ENCODE results near the gene MED28.
"Not testable (repeated sequence)": the region's sequence is repeated elsewhere in the genome, so short reads cannot be mapped to it uniquely, and the experiment has no call there.

Gene MED28, protein sequence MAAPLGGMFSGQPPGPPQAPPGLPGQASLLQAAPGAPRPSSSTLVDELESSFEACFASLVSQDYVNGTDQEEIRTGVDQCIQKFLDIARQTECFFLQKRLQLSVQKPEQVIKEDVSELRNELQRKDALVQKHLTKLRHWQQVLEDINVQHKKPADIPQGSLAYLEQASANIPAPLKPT

DNA sequence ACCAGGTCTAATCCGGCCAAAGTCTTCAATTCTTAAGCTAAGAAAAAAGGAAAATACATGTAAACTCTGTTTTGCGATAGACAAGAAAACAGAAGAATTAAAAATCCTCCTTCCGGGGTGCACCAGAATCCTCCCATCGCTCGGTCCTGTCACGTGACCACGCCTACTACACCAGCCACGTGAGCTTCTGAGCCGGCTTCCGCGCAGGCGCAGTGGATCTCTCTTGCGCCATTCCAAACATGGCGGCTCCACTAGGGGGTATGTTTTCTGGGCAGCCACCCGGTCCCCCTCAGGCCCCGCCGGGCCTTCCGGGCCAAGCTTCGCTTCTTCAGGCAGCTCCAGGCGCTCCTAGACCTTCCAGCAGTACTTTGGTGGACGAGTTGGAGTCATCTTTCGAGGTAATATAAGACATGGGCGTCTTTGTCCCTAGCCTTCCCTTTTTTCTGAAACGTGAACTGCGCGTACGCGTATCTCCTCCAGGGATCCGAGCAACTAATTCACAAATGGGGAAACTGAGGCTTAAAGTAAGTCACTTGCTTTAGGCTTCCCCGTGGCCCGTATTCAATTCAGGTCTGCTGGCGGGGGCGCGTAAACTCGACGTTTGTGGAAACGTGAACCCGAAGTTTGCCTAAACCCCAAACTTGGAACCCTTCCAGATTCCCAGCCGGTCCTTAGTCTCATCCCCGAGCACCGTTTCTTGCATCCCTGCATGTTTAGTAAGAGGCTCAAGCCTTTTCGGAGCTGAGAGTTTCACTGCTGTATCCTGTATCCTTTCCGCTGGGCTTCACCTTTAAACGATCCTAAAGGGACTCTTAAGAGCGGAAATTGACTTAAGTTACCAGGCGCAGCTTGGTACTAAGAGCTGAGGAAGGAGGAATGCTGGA, at the start of gene MED28:
Gene MED28, plus strand, starts transcription at position 226 of the 884 bp plus-strand sequence. Its CDS starts 14 bp downstream, at position 240.
- DNase-seq (ENCODE audit: low read depth) = peak; percentile 95

DNA sequence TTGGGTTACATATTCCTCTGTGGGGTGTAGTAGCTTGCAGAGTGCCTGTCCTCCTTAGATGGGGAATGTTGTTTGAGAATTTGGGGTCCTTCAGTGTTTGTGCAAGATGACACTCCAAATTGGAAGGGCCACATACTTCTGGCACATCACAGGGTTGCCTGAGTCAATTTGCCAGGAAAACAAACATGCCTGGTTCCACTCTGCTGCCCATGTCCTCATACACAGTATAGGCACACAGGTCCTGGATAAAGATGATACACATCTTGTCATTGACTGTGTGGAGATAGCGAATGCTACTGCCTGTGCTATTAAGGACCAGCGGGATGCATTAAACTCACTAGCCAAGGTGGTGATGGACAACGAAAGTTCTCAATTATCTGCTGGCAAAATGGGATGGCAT, 48.6 kb upstream of the MED28 start:
- no peak for DNase-seq (ENCODE audit: low read depth)

DNA sequence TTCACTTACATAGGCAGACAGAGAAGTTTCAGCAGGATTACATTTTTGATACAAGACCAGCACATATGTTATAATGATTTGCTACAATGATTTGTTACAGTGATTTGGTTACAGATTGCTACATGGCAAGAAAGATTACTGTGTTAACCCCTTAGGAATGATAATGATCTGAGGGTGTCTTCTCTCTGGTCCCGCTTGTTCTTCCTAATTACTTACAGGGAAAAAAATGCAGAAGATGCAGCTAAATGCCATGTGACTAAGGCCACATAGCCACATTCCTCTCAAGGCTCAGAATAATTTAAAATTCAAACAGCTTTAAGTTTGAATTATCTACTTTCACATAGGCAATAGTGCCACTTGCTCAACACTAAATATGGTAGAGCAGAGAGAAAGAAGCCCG, 47.2 kb upstream of the MED28 start:
- DNase-seq (ENCODE audit: low read depth) = no peak

DNA sequence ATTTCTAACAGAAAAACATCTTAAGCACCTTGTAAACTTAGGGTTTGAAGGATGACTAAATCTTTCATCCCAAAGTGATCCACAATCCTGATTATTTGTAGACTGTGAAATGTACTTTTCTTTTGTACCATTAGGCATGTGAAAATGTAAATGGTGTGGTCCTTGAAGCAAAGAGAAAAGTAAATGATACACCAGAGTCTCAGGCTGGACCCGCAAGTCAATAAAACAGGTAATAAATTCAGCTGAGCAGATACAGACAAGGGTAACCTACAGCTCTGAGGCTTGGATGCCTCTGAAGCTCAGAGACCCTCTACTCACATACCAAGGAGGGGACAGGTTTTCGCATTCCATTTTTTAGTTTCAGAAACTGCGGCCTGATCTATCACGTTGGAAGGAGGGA, 40.2 kb upstream of the MED28 start:
- no peak for DNase-seq (ENCODE audit: low read depth)

DNA sequence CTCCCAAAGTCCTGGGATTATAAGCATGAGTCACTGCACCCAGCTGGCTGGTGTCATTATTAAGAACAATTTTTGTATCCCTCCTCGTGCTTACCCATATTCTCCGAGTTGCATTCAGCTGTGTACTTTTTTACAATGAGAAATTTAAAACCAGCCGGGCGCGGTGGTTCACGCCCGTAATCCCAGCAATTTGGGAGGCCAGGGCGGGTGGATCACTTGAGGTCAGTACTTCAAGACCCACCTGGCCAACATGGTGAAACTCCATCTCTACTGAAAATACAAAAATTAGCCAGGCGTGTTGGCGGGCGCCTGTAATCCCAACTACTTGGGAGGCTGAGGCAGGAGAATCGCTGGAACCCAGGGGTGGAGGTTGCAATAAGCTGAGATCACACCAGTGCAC, 39.3 kb upstream of the MED28 start:
- DNase-seq (ENCODE audit: low read depth) = not testable (repeated sequence)

DNA sequence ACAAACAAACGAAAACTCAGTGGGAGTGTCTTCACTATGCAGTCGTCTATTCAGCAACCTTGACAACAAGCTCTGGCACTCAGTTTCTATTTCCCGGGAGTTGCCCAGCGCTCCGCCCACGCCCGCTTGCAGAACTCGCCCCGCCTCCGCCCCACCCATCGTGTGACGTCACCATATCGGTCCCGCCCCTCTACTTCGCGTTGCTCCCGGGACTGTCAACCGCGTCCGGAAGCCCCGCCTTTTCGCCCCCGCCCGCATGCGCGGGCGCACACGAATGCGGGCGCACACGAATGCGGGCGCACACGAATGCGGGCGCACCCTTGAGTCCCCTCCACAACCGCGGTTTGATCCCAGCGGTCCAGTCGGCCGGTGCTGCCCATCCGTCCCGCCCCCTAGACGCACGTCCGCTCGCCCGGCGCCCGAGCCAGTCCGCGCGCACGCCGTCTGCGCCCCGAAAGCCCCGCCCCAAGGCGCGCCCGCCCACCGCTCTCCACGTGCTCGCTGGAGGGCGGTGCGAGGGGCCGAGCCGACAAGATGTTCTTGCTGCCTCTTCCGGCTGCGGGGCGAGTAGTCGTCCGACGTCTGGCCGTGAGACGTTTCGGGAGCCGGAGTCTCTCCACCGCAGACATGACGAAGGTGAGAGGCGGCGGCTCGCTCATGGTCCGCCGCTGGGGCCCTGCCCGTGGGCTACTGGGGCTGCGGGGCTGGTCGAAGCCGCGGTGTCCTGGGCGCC, 37.3 kb upstream of the MED28 start, which contains the start of gene LAP3:
Gene LAP3, plus strand, starts transcription at position 267 of the 733 bp plus-strand sequence. Its CDS starts 268 bp downstream, at position 535.
- DNase-seq (ENCODE audit: low read depth) = peak; percentile 94

DNA sequence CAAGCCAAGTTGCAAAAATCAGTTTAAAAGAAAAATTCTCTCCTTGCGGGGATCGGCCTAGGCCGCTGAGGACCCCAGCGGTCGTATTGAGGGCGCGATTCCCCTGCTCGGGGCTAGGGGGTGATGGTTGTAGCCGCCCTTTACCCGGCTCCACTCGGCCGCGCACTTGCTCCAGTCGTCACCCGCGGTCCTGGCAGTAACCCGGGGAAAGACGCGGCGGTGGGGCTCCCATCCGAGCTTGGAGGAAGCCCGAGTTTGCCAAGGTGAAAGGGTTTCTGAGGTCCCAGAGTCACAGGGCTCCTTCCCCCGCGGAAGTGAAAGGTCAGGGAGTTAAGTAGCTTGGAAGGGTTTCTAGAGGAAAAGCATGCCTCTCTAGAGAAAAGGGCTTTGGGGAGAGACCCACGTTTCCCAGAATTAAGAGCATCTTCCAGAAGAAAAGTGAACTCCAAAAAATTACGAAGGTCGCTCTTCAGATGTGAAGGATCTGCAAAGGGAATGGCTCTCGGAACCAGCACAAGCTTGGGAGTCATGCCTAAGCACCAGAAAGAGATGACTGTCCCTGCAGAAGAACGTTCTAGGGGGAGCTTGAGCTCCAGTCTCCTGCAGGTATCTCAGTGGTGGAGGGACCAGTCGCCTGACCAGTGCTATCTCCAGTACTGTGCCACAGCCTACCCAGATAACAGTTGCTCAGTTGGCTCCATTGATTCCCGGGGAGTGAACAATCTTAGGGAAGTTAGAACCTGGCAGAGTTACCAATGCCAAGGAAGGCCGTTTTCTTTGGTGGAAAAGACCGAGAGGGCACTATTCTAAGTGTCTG, 36.6 kb upstream of the MED28 start:
- no peak for DNase-seq (ENCODE audit: low read depth)

DNA sequence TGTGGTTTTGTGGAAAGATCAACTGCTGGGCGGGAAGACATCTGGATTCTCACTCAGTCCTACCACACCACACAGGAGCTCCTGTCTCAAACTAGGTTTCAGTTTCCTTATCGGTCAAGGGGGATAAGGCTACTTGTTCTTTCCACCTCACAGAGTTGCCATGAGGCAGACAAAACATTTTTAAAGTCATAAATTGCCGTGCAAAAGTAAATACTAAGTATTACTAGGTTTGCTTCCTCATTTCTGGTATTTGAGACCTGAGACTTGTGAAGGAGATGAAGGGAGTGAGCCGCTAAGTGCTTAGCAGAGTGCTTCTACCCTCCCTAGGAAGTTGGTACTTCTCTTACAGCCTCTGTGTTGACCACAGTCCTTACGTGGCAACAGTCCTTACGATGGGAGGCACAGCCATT, 36.0 kb upstream of the MED28 start:
- no peak for DNase-seq (ENCODE audit: low read depth)

DNA sequence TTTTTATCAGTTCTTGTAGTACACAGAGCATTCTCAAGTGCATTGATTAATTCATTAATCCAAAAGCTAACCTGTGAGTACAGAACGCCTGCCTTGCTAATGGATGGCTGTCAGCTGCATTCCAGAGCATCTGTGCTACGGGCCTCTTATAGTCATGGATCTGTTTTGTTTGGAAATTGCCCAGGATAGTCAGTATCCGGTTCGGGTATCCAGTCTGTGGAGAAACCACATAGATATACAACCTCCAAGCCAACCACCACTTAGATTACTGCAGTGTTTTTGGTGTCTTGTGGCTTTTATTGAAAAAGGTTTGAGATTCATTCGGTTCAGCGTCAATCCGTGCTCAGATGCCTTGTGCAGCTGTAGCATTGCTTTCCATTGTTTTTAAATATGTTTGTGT, 33.5 kb upstream of the MED28 start:
- DNase-seq (ENCODE audit: low read depth) = no peak

DNA sequence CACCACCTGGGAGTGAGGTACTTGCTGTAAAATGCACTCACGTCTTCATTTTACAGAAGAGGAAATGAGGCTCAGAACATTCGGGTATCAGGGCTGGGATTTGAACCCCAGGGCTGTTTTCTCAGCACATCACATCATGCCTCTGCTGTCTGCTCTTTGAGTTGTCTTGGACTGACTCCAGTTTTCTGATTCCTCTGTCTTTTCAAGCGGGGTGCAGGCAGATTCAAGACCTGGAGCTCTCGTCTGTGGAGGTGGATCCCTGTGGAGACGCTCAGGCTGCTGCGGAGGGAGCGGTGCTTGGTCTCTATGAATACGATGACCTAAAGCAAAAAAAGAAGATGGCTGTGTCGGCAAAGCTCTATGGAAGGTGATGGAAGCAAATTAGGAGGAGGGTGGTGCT, 31.2 kb upstream of the MED28 start:
- no peak for DNase-seq (ENCODE audit: low read depth)

DNA sequence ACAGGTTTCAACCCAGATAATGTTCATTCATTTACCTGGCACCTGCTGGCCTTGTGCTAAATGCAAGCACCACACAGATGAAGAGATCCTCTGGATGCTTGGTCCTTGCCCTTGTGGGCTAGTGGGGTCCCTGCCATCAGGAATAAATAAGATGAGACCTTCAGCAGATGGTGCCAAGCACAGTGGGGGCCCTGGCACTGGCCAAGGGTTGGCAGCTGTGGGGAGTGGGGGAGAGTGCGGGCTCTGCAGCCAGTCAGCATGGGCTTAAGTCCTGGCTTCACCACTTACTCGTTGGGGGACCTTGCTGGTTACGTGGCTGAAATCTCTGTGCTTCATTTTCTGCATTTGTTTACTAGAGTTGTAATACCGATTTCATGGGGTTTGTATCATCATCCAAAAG, 30.5 kb upstream of the MED28 start:
- no peak for DNase-seq (ENCODE audit: low read depth)

DNA sequence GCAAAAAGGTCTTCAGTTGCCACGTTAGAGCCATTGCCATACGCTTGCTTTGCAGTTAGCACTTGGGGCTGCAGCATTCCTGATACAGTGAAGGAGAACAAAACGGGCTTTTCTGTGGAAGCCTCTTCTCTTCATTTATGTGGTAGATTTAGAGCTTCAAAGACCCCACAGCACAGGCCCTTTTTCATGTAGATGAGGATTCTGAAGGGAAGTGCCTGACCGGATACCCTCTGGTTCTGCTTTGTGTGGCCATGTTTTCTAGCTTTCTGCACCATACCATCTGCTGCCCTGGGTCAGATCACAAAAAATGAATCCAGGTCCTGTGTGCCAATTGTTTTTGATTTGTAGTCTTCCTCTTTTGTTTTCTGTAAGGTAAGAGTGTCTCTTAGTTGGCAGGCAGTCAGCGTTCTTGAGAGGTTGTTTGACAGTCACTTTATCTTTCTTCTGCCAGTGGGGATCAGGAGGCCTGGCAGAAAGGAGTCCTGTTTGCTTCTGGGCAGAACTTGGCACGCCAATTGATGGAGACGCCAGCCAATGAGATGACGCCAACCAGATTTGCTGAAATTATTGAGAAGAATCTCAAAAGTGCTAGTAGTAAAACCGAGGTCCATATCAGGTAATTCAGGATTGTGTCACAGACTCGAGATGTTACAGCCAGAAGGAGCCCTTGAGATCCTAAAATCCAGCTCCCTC, 29.8 kb upstream of the MED28 start:
- no peak for DNase-seq (ENCODE audit: low read depth)

DNA sequence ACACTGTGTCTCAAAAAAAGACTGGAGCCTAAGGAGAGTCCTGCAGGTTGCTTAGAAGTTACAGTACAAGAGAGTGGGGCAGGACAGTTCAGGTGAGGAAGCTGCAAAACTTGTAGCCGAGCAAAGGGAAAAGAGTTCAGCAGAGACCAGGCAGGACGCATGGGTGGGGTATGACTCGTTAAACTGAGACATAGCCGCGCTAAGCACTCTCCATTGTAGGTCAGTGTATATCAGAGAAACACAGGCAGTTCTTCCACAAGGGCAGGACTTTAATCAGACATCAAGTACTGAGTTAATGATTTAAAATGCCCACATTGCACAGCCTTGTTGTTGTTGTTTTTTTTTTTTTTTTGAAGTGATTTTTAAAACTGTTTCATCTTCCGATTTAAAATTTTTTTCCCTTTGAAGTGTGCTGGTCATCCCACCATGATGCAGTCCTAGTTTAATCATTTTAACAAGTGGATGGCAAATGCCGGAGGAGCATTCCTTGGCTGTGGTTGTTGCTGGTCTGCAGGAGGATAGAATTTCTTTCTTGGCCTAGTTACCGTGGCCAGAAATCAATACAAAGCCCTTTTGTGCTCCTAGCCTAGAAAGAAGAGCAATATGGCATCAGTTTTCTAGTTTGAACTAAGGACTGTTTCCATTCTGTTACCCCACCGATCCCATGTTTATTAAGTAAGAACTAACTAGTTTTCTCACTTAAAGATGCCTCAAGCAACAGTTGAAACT, 27.2 kb upstream of the MED28 start:
- no peak for DNase-seq (ENCODE audit: low read depth)

DNA sequence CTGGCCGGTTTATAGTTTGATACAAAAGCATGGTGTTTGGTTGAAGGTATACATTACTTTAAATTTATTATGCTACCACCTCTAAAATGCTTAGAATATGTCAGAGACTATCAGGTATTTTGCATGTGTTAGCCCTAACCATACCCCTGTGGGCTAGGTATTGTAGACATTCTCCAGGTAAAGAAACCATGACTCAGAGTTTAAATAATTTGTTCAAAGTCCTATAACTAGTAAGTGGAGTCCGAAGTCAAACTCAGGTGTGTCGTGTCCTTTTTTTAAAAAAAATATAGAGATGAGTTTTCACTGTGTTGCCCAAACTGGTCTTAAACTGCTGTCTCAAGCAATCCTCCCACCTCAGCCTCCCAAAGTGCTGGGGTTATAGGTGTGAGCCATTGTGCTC, 25.1 kb upstream of the MED28 start:
- no peak for DNase-seq (ENCODE audit: low read depth)

DNA sequence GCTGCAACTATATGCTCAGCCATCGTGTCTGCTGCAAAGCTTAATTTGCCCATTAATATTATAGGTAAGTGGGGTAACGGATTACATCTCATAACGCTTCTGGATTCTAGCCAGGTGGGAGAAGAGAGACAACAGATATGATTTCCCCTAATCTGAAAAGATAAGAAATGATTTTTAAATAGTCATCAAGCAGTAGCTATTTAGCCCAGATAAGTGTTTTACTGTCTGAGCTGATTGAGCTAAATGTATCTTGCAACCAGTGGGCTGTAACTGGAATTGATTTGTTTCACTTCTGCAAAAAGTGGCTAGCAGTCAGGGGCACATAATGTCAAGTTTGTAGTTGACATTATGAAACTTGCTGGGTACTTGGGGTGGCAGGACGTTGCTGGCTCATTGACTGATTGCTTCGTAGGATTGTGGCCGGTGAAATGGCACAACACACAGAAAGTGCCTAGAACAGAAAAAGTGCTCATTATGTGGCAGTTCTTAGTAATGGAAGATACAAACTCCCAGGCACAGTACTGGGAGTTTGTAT, 18.9 kb upstream of the MED28 start:
- no peak for DNase-seq (ENCODE audit: low read depth)

DNA sequence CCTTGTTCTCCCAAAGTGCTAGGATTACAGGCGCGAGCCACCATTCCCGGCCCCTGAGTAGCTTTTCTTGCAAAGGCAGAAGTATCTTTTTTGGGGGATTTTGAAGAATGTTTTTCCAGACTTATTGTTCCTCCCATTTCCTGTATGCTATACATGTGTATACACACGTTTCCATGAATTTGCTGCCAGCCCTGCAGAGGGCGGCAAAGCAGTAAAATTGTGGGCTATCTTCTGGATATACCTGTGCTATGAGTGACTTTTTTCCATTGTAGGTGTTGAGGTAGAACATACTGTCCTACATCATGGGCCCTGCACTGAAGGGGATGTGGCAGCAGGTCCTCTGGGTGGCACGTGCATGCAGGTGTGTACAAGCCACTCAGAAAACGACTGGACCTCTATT, 16.9 kb upstream of the MED28 start:
- DNase-seq (ENCODE audit: low read depth) = no peak

DNA sequence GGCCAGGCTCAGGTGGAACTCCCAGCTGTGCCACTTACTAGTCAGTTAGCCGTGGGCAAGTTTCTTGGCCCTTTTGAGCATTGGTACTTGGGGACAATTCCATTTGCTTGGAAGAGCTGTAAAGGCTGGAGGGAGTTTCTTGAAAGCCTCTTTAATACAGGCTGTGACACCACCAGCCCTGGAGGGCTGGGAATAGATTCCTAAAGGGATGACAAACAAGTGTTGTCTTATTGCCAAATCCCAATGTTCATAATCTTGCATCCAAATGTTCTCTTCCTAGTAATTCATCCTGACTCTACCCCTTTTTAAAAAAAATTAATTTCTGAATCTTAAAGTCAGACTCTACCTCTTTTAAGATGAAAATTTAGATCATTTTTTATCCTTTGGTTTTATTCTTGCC, 14.6 kb upstream of the MED28 start:
- no peak for DNase-seq (ENCODE audit: low read depth)

DNA sequence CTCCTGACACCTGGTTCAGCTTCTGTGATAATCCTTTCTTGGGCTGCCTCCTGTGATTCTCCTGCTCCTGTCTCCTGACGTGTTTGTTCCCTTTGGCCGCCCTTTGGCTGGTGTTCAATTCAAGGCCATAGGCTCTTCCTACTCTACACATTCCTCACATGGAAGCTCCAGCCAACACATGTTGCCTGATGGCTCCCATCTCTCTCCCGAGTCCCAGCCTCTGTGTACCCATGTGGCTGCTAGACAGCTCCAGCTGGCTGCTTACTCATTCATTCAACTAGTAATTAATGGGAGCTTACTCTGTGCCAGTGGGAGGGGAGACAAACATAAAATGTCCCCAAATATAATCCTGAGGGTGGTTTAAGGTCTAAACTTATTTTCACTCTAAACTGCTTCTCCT, 9.2 kb upstream of the MED28 start:
- DNase-seq (ENCODE audit: low read depth) = no peak

DNA sequence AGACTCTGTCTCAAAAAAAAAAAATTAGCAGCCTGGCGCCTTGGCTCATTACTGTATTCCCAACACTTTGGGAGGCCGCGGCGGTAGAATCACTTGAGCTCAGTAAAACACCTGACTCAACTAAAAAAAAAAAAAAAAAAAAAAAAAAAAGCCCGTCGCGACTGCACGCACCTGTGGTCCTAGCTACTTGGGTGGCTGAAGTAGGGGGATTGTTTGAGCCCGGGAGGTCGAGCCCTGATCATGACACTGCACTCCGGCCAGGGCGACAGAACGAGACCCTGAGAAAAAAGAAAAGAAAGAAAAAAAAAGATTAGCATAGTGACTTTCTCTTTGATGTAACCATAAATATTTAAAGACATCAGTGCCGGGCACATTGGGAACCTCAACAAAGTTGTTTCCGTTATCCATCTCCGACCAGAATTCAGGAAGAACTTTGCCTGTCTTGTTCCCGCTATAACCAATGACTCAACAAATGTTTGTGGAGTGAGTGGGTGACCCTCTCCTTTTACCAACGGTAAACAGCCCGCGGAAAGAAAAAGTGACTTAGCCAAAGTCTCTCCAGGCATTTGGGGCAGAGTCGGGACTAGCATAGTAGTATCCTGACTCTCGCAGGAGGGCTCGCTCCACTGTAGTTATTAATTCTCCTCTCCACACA, 553 bp upstream of the MED28 start:
- DNase-seq (ENCODE audit: low read depth) = peak; percentile 23

DNA sequence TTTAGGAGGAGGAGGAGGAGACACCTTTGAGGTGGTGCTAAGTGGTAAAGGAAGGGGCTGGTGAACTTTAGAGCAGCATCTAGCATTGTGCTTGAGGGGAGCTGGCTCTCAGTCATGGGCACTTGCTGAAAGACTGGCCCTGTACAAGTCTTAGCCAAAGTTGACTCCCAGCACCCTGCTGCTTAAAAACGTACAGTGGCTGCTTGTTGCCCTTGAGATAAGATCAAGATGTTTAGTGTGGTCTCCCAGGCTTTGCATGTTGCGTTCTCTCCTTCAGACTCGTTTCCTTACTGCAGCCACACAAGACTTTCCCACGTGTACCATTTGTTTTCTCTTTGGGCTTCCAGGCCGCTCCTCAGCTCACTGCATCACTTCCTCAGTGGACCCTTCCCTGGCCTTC, 1.8 kb downstream of the MED28 start:
- no peak for DNase-seq (ENCODE audit: low read depth)
